PFSK-1 (cell line): ENCODE results near the gene PELI2.

Experiments
- FOXP2 ChIP-seq: optimal IDR thresholded peaks from 2 replicates; pipeline ENCODE3; 2011; ENCODE audit warnings: borderline replicate concordance, control low read depth, inconsistent platforms; ENCODE audit not compliant: insufficient read depth; ENCODE audit errors: extremely low read length, extremely low read depth
- POLR2AphosphoS5 ChIP-seq: IDR thresholded peaks from 2 replicates; pipeline ENCODE4 v1.6.1; 2012; ENCODE audit warnings: low read depth, mild to moderate bottlenecking, control low read depth, low read length, moderate library complexity
- SIN3A ChIP-seq: IDR thresholded peaks from 2 replicates; pipeline ENCODE4 v1.6.1; 2012; ENCODE audit warnings: mild to moderate bottlenecking, low read length, moderate library complexity, borderline replicate concordance; ENCODE audit not compliant: insufficient read depth
- TAF1 ChIP-seq: IDR thresholded peaks from 2 replicates; pipeline ENCODE4 v1.6.1; 2012; ENCODE audit warnings: low read length, control low read depth, borderline replicate concordance; ENCODE audit not compliant: insufficient read depth
- TF ChIP-seq, protein P1 (sequence below), 2 experiments: IDR thresholded peaks; 2 replicates each; pipeline versions ENCODE4 v1.6.1 to v1.8.0; 2011 to 2012; ENCODE audit warnings: low read depth in 2 of 2, low read length in 2 of 2, control low read depth in 1 of 2, inconsistent platforms in 1 of 2, mild to moderate bottlenecking in 1 of 2, moderate library complexity in 1 of 2; ENCODE audit not compliant: insufficient read depth in 1 of 2

PELI2 gene

DNA sequence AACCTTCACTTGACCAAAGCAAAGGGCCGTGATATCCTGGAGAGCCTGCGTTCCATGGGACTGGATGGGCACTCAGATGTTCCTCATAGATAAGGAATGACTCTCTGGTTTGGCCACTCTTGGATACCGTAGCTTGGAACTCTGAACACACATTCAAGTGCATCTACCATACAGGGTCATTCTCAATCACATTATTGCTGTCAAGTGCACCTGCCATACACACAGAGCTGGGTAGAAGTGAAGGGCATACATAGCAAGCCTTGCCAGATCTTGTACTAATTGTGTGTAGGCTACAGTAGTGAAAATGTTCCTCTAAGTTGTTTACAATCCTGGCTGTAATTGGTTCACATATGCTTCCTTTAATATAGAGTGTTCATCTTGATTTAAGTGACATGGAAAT, 58.3 kb downstream of the PELI2 start:
- TF ChIP-seq POLR2AphosphoS5, result no peak
- TF ChIP-seq FOXP2, result no peak
- no peak for TF ChIP-seq SIN3A
- no peak for TF ChIP-seq TAF1
- TF ChIP-seq, protein P1, sequence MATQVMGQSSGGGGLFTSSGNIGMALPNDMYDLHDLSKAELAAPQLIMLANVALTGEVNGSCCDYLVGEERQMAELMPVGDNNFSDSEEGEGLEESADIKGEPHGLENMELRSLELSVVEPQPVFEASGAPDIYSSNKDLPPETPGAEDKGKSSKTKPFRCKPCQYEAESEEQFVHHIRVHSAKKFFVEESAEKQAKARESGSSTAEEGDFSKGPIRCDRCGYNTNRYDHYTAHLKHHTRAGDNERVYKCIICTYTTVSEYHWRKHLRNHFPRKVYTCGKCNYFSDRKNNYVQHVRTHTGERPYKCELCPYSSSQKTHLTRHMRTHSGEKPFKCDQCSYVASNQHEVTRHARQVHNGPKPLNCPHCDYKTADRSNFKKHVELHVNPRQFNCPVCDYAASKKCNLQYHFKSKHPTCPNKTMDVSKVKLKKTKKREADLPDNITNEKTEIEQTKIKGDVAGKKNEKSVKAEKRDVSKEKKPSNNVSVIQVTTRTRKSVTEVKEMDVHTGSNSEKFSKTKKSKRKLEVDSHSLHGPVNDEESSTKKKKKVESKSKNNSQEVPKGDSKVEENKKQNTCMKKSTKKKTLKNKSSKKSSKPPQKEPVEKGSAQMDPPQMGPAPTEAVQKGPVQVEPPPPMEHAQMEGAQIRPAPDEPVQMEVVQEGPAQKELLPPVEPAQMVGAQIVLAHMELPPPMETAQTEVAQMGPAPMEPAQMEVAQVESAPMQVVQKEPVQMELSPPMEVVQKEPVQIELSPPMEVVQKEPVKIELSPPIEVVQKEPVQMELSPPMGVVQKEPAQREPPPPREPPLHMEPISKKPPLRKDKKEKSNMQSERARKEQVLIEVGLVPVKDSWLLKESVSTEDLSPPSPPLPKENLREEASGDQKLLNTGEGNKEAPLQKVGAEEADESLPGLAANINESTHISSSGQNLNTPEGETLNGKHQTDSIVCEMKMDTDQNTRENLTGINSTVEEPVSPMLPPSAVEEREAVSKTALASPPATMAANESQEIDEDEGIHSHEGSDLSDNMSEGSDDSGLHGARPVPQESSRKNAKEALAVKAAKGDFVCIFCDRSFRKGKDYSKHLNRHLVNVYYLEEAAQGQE (IDR thresholded peaks at IDR 0.05; ENCODE audit: insufficient read depth in 1 of 2, low read depth in 2 of 2, low read length in 2 of 2), result no peak

GRCh38 chr14:56177036-56177435, 58.8 kb downstream of the PELI2 start:
- TF ChIP-seq, protein P1 (IDR thresholded peaks at IDR 0.05; ENCODE audit: insufficient read depth in 1 of 2, low read depth in 2 of 2, low read length in 2 of 2), result no peak
- TF ChIP-seq SIN3A, result no peak
- no peak for TF ChIP-seq FOXP2
- TF ChIP-seq TAF1, result no peak
- no peak for TF ChIP-seq POLR2AphosphoS5

GRCh38 chr14:56180754-56181542, 62.7 kb downstream of the PELI2 start:
- TF ChIP-seq POLR2AphosphoS5, result no peak

DNA sequence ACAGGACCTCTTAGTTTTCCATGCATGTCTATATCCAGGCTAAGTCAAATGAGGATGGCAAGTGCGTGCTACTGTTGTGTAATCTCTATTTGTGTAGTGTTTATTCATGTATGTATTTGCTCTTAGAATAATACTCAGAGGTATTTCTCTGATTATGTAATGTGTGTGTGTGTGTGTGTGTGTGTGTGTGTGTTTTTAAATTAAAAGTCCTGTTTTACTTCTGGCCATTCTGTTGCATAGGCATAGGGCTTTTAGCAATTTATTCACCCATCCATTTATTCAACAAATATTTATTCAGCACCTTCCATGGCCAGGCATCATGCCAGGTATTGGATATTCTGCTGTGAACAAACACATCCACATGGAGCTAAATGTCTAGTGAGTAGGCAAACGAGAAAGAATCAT, 63.5 kb downstream of the PELI2 start:
- TF ChIP-seq TAF1 (no peak), FOXP2 (no peak), SIN3A (no peak)
- TF ChIP-seq, protein P1 (IDR thresholded peaks at IDR 0.05; ENCODE audit: insufficient read depth in 1 of 2, low read depth in 2 of 2, low read length in 2 of 2), result no peak

DNA sequence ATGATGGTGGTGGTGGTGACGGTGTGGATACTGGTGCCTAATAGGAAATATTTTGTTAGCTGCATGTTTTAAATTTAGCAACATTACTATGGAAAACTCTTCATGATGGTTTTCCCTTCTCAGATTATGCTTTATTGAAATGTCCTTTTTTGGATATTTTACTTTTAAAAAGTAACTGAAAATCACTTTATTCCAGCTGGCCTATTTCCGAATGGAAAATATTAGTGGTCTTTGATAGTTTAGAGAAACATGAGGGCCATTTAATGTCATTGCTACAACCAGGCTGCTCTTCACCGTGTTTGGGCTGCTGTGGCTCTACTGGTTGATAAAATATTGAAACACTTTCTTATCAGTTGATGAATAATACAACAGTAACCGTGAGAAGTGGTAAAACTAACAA, 64.2 kb downstream of the PELI2 start:
- TF ChIP-seq SIN3A (no peak), FOXP2 (no peak), TAF1 (no peak), POLR2AphosphoS5 (no peak)
- TF ChIP-seq, protein P1 (IDR thresholded peaks at IDR 0.05; ENCODE audit: insufficient read depth in 1 of 2, low read depth in 2 of 2, low read length in 2 of 2), result no peak

DNA sequence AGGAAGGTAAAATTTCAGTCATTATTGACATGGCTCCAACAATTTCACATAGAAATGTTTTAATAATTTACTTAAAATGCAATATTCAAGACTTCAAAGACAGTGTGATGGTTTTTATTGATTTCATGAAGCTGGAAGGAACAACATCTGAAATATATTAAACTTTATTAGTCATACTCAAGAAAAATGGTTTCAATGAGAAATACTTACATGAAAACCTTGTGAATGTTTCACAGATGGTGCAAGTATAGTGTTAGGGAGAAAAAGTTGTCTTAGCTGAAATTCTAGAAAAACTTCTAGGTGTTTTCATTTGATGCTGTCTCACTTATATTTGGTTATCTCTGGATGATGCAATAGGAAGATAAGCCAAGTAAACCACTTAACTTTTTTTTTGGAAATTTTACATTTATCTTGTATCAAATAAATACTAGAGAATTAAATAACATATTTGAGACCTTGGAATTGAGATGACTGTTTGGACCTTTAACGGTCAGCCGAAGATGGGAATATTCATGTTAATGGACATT, 65.5 kb downstream of the PELI2 start:
- TF ChIP-seq SIN3A, result no peak
- TF ChIP-seq, protein P1 (IDR thresholded peaks at IDR 0.05; ENCODE audit: insufficient read depth in 1 of 2, low read depth in 2 of 2, low read length in 2 of 2), result no peak
- no peak for TF ChIP-seq POLR2AphosphoS5
- no peak for TF ChIP-seq TAF1
- TF ChIP-seq FOXP2, result no peak
